SK-N-MC (cell line): ENCODE data around the gene TANC1.

Experiments used
- DNase-seq: peaks from one replicate; pipeline ENCODE4 v3.0.0-alpha.2; 2011; ENCODE audit warnings: low read depth, low spot score
- H3K27ac ChIP-seq: fragments of 200-600 bp; sonication (generic); 2 replicates; pipeline ENCODE4 v1.5.1; 2016; ENCODE audit warnings: mixed run types
- H3K36me3 ChIP-seq: fragments of 200-600 bp; sonication (generic); 2 replicates; pipeline ENCODE4 v1.6.1; 2017; ENCODE audit warnings: antibody characterized with exemption, low read length, mixed read lengths; ENCODE audit not compliant: insufficient read depth
- H3K4me3 ChIP-seq: fragments of 200-600 bp; sonication (generic); 2 replicates; pipeline ENCODE4 v1.5.1; 2016
- H3K9ac ChIP-seq: fragments of 200-600 bp; sonication (generic); 2 replicates; pipeline ENCODE4 v1.8.0; 2017; ENCODE audit warnings: mixed run types, mixed read lengths; ENCODE audit not compliant: insufficient read length
- H3K9me3 ChIP-seq: fragments of 200-600 bp; sonication (generic); 2 replicates; pipeline ENCODE4 v1.6.1; 2017; ENCODE audit warnings: low read depth, mild to moderate bottlenecking, antibody characterized with exemption, low read length, moderate library complexity, mixed read lengths
- EZH2 ChIP-seq: fragments of 200-600 bp; sonication (generic); IDR thresholded peaks from one replicate; pipeline ENCODE4 v1.6.1; 2017; ENCODE audit warnings: antibody characterized with exemption
- FOXP2 ChIP-seq: optimal IDR thresholded peaks from 2 replicates; pipeline ENCODE3; 2011; ENCODE audit warnings: mild to moderate bottlenecking, moderate library complexity; ENCODE audit not compliant: insufficient read depth; ENCODE audit errors: extremely low read length, control extremely low read depth
- POLR2AphosphoS5 ChIP-seq: IDR thresholded peaks from 2 replicates; pipeline ENCODE4 v1.6.1; 2012; ENCODE audit warnings: mild to moderate bottlenecking, low read depth, low read length, borderline replicate concordance

Gene TANC1

GRCh38 chr2:159117658-159118057, 149.2 kb downstream of the TANC1 start:
- no peaks in the 10 kb centered on the region for H3K9me3 ChIP-seq
- no peak overlapping the region for H3K27ac ChIP-seq
- H3K9ac ChIP-seq, result no peak overlapping the region
- TF ChIP-seq EZH2 (no peak), FOXP2 (no peak), POLR2AphosphoS5 (no peak)
- DNase-seq, result no peak
- no peaks in the 10 kb centered on the region for H3K36me3 ChIP-seq
- no peak overlapping the region for H3K4me3 ChIP-seq

DNA sequence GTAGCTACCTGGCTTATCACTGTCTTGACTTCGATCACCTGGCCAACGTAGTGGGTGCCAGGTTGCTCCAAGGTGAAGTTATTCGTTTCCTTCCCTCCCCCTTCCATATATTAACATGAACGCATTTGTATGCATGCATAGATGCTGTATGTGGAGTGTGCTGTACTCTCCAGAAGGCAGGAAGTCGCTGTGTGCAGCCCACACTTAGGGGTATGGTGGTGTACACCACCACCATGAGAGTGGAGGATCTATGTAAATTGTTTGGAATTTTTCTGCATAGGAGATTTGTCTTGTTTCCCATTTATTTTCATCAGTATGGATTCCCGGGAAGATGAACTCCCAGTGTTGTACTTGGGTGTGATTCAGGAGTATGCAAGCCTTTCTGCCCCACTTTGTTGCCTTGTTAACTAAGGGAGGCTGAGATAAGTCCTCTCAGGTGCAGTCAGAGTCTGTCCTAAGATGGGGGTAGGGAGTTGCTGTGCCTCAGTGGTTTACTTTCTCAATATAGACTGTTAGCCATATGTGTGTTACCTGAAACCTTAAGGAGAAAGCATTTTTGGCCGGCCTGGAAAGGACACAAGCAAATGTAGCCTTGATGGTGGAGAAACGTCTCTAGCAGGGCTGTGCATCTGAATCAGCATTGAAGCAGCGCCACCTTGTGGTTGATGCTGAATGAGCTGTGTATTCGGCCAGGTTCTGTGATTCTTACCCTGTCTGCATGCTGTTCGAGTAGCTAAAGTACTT, 149.8 kb downstream of the TANC1 start:
- H3K9me3 ChIP-seq, result no peaks in the 10 kb centered on the region
- no peak overlapping the region for H3K9ac ChIP-seq
- H3K4me3 ChIP-seq, result no peak overlapping the region
- TF ChIP-seq FOXP2 (no peak), POLR2AphosphoS5 (no peak), EZH2 (no peak)
- DNase-seq, result peak; percentile 64
- no peaks in the 10 kb centered on the region for H3K36me3 ChIP-seq
- H3K27ac ChIP-seq, result no peak overlapping the region

- Histone ChIP-seq H3K9ac (no peak overlapping the region), H3K27ac (no peak overlapping the region), H3K4me3 (no peak overlapping the region), H3K36me3 (no peaks in the 10 kb centered on the region), H3K9me3 (no peaks in the 10 kb centered on the region)
- no peak for TF ChIP-seq FOXP2
- TF ChIP-seq EZH2, result no peak
- no peak for TF ChIP-seq POLR2AphosphoS5
- no peak for DNase-seq
Measured at GRCh38 chr2:159118859-159119500, 150.5 kb downstream of the TANC1 start.

GRCh38 chr2:159119652-159120257, 151.3 kb downstream of the TANC1 start:
- H3K27ac ChIP-seq, result no peak overlapping the region

GRCh38 chr2:159123786-159124185, 155.3 kb downstream of the TANC1 start:
- Histone ChIP-seq H3K27ac (no peak overlapping the region), H3K4me3 (no peak overlapping the region), H3K9me3 (no peaks in the 10 kb centered on the region), H3K9ac (no peak overlapping the region), H3K36me3 (no peaks in the 10 kb centered on the region)
- TF ChIP-seq FOXP2 (no peak), EZH2 (no peak), POLR2AphosphoS5 (no peak)
- DNase-seq, result no peak

More at GRCh38 chr2:159119652-159120257, 151.3 kb downstream of the TANC1 start:
- no peak for DNase-seq
- Histone ChIP-seq H3K4me3 (no peak overlapping the region), H3K9ac (no peak overlapping the region), H3K9me3 (no peaks in the 10 kb centered on the region), H3K36me3 (no peaks in the 10 kb centered on the region)
- TF ChIP-seq EZH2, result no peak
- no peak for TF ChIP-seq FOXP2

GRCh38 chr2:159124441-159124911, 156.0 kb downstream of the TANC1 start:
- Histone ChIP-seq H3K9ac (peak overlapping the region; percentile 31), H3K4me3 (no peak overlapping the region), H3K36me3 (no peaks in the 10 kb centered on the region), H3K27ac (peak overlapping the region; percentile 70), H3K9me3 (no peaks in the 10 kb centered on the region)
- TF ChIP-seq EZH2, result no peak
- peak; percentile 84 for DNase-seq

- H3K27ac ChIP-seq, result peak overlapping the region; percentile 70
- H3K9ac ChIP-seq, result peak overlapping the region; percentile 37
- no peak for DNase-seq
Measured at GRCh38 chr2:159124931-159125467, 156.6 kb downstream of the TANC1 start.

GRCh38 chr2:159125858-159126257, 157.4 kb downstream of the TANC1 start:
- Histone ChIP-seq H3K9me3 (no peaks in the 10 kb centered on the region), H3K4me3 (no peak overlapping the region), H3K36me3 (no peaks in the 10 kb centered on the region), H3K9ac (no peak overlapping the region), H3K27ac (no peak overlapping the region)
- DNase-seq, result no peak
- TF ChIP-seq EZH2 (no peak), POLR2AphosphoS5 (no peak), FOXP2 (no peak)

More at GRCh38 chr2:159124931-159125467, 156.6 kb downstream of the TANC1 start:
- no peak for TF ChIP-seq FOXP2
- TF ChIP-seq EZH2, result no peak
- TF ChIP-seq POLR2AphosphoS5, result no peak
- H3K9me3 ChIP-seq, result no peaks in the 10 kb centered on the region
- peak overlapping the region; percentile 40 for H3K4me3 ChIP-seq
- no peaks in the 10 kb centered on the region for H3K36me3 ChIP-seq
